ENCODE results near the gene HNRNPF.

Gene HNRNPF

GRCh38 chr10:43408331-43408709 lies 666 bp downstream of the HNRNPF start:
- Histone ChIP-seq H4K20me1 (ENCODE audit: insufficient read depth, low read length) (peaks cover 40% of the 10 kb centered on the region), H3K4me3 (ENCODE audit: low read depth in 1 of 2, low read length in 2 of 2) (peak overlapping the region; percentile 83 to 87), H3K79me2 (ENCODE audit: insufficient read depth, low read length) (peaks cover 70% of the 10 kb centered on the region), H2AFZ (ENCODE audit: low read depth, low read length) (no peak overlapping the region), H3K36me3 (ENCODE audit: insufficient read depth, low read length) (peaks cover 36% of the 10 kb centered on the region), H3K9me3 (ENCODE audit: insufficient read depth, low read length, severe bottlenecking) (no peaks in the 10 kb centered on the region), H3K4me2 (ENCODE audit: insufficient read depth, low read length) (peak overlapping the region; percentile 94), H3K27ac (ENCODE audit: low read length) (peak overlapping the region; percentile 96), H3K9ac (ENCODE audit: low read depth, low read length) (peak overlapping the region; percentile 98), H3K4me1 (ENCODE audit: insufficient read depth, low read length) (peaks cover 39% of the 10 kb centered on the region), H3K27me3 (ENCODE audit: insufficient read depth, low read length, poor library complexity) (no peaks in the 10 kb centered on the region)
- ATAC-seq (ENCODE audit: insufficient read depth, low read depth) (no peak), DNase-seq (no peak)
- TF ChIP-seq CTCF (IDR thresholded peaks at IDR 0.05; ENCODE audit: borderline replicate concordance, extremely low read depth, low read length, poor library complexity, severe bottlenecking) (no peak), EZH2 (IDR thresholded peaks at IDR 0.05; ENCODE audit: borderline replicate concordance, low read depth, low read length, severe bottlenecking) (no peak)

- peaks cover 75% of the 10 kb centered on the region for H3K79me2 ChIP-seq (ENCODE audit: insufficient read depth, low read length)
- peaks cover 45% of the 10 kb centered on the region for H3K4me1 ChIP-seq (ENCODE audit: insufficient read depth, low read length)
- H2AFZ ChIP-seq (ENCODE audit: low read depth, low read length) = peak overlapping the region; percentile 42; the same call in 1 of the 2 replicates
- ATAC-seq (ENCODE audit: insufficient read depth, low read depth) (peak; percentile 57), DNase-seq (peak; percentile 90)
- H3K36me3 ChIP-seq (ENCODE audit: insufficient read depth, low read length) = peaks cover 41% of the 10 kb centered on the region
- TF ChIP-seq CTCF (IDR thresholded peaks at IDR 0.05; ENCODE audit: borderline replicate concordance, extremely low read depth, low read length, poor library complexity, severe bottlenecking) (peak; percentile 52), EZH2 (IDR thresholded peaks at IDR 0.05; ENCODE audit: borderline replicate concordance, low read depth, low read length, severe bottlenecking) (no peak)
- peak overlapping the region; percentile 83 to 87 for H3K4me3 ChIP-seq (ENCODE audit: low read depth in 1 of 2, low read length in 2 of 2)
- H4K20me1 ChIP-seq (ENCODE audit: insufficient read depth, low read length) = peaks cover 46% of the 10 kb centered on the region
- H3K27ac ChIP-seq (ENCODE audit: low read length) = peak overlapping the region; percentile 96
- peak overlapping the region; percentile 94 for H3K4me2 ChIP-seq (ENCODE audit: insufficient read depth, low read length)
- peak overlapping the region; percentile 98 for H3K9ac ChIP-seq (ENCODE audit: low read depth, low read length)
- H3K9me3 ChIP-seq (ENCODE audit: insufficient read depth, low read length, severe bottlenecking) = no peaks in the 10 kb centered on the region
- H3K27me3 ChIP-seq (ENCODE audit: insufficient read depth, low read length, poor library complexity) = no peaks in the 10 kb centered on the region
Observed at GRCh38 chr10:43407576-43408330, 1.2 kb downstream of the HNRNPF start.

- H3K27ac ChIP-seq (ENCODE audit: low read length) = peak overlapping the region; percentile 96
- peak overlapping the region; percentile 42 for H2AFZ ChIP-seq (ENCODE audit: low read depth, low read length)
- peak overlapping the region; percentile 94 for H3K4me2 ChIP-seq (ENCODE audit: insufficient read depth, low read length)
- H3K4me3 ChIP-seq (ENCODE audit: low read depth in 1 of 2, low read length in 2 of 2) = peak overlapping the region; percentile 83 to 87
- DNase-seq (peak; percentile 58), ATAC-seq (ENCODE audit: insufficient read depth, low read depth) (0 out of 3 replicates have a peak, but pooled peaks have one; percentile 6)
- H3K4me1 ChIP-seq (ENCODE audit: insufficient read depth, low read length) = peaks cover 51% of the 10 kb centered on the region
- peaks cover 81% of the 10 kb centered on the region for H3K79me2 ChIP-seq (ENCODE audit: insufficient read depth, low read length)
- H3K9me3 ChIP-seq (ENCODE audit: insufficient read depth, low read length, severe bottlenecking) = no peaks in the 10 kb centered on the region
- peak overlapping the region; percentile 98 for H3K9ac ChIP-seq (ENCODE audit: low read depth, low read length)
- no peaks in the 10 kb centered on the region for H3K27me3 ChIP-seq (ENCODE audit: insufficient read depth, low read length, poor library complexity)
- H3K36me3 ChIP-seq (ENCODE audit: insufficient read depth, low read length) = peaks cover 47% of the 10 kb centered on the region
- TF ChIP-seq EZH2 (IDR thresholded peaks at IDR 0.05; ENCODE audit: borderline replicate concordance, low read depth, low read length, severe bottlenecking) (no peak), CTCF (IDR thresholded peaks at IDR 0.05; ENCODE audit: borderline replicate concordance, extremely low read depth, low read length, poor library complexity, severe bottlenecking) (no peak)
- peaks cover 52% of the 10 kb centered on the region for H4K20me1 ChIP-seq (ENCODE audit: insufficient read depth, low read length)
Observed at GRCh38 chr10:43407148-43407575, 1.8 kb downstream of the HNRNPF start.
